ENCODE measurements around the gene ZCCHC14.

Gene ZCCHC14

DNA sequence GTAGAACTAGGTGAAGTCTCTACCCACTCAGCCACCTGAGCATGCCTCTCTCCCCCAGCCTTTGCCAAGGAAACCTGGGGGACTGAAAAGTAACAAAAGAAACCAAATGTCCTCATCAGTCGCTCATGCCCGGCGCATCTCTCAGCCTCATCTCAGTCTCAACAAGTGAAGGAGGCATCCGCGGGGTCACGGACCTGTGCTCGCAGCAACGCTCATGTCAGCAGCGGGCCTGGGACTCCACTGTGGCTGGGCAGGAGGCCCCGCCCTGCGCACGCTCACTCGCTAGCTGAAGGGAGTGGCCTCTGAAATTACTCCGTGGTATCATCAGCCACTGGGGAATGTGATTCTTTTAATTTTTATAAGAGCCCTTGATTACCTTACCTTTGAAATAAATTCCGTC lies 69.4 kb downstream of the ZCCHC14 start:
- no peak for DNase-seq

GRCh38 chr16:87422106-87422505 lies 70.7 kb downstream of the ZCCHC14 start:
- no peak for DNase-seq

- DNase-seq = no peak
Observed at GRCh38 chr16:87421003-87421912, 71.6 kb downstream of the ZCCHC14 start.

DNA sequence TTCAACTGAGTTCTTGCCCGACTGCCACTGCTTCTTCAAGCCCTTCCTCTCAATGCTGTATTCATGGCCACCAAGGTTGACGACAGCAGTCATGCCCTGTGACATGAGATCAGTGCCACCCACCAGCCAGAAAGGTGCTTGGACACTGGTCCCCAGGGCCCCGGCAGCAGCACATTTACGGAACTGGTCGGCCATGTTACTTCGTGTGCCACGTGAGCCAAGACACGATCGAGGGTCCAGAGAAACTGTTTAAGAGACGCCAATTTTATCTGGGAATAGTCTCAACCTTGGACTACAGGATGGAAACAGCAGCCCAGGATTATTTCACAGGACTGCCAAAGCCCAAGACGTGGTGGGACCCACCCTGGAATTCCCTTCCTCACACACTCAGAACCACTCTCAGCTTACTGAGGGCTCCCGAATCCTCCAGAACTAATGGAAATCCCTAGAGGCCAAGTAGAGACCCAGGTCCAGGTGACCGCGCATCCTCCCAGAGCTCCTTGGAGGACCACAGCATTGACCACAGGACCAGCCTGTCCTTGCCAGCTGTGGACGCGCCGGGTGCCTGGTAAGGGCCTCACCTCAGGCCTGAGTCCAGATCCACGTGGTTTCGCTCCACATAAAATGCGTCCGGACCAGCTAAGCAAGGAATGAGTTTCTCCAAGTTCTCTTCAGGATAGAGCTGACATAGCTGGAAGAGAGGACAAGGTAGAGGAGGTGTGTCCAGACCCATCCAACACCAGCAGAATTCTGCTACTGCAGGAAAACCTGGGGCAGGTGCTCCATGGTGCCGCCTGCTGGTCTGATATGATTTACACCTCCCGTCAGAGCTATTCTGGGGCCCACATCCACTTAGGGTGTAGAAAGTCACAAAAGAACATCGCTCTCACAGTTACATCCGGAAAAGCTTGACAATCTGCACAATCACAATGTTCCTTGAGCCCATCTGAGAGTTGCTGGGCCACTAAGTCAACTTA lies 72.5 kb downstream of the ZCCHC14 start:
- peak; percentile 21 for DNase-seq

- DNase-seq = no peak
Observed at GRCh38 chr16:87418644-87419043, 74.2 kb downstream of the ZCCHC14 start.

DNA sequence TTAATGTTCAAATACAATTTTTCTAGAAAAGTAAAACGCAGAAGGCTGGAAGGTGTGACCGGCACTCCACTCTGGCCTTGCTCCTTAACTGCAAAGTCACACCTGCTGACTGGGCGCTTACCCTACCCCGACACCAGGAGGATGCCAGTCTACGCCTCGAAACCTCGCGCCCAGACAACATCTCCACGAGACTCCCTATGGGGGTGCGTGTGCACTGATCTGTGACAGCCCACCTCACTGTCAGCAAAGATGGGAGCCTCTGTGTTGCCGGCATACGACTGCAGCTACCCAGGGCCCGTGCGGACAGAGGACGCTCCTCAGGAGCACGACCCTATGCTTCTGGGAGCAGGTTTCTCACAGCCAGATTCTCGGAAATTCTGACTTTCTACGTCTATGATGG lies 74.6 kb downstream of the ZCCHC14 start:
- DNase-seq = no peak

DNA sequence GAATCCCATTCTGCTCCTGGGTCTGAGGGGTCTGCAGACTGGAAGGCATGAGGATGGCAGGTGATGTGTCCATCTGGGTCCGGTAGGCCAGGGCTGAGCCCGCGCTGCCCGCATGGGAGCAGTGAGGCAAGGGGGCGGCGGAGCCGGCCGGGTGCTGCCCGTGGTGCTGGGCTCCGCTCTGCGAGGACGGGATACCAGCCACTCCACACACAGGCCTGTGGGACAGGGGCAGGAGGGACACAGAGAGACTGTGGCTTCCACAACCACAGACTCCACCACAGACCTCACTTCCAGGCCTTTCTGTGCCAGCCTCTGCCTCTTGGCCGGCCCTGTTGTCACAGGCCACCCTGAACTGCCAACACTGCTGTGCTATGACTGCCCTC lies 75.3 kb downstream of the ZCCHC14 start:
- no peak for DNase-seq

DNA sequence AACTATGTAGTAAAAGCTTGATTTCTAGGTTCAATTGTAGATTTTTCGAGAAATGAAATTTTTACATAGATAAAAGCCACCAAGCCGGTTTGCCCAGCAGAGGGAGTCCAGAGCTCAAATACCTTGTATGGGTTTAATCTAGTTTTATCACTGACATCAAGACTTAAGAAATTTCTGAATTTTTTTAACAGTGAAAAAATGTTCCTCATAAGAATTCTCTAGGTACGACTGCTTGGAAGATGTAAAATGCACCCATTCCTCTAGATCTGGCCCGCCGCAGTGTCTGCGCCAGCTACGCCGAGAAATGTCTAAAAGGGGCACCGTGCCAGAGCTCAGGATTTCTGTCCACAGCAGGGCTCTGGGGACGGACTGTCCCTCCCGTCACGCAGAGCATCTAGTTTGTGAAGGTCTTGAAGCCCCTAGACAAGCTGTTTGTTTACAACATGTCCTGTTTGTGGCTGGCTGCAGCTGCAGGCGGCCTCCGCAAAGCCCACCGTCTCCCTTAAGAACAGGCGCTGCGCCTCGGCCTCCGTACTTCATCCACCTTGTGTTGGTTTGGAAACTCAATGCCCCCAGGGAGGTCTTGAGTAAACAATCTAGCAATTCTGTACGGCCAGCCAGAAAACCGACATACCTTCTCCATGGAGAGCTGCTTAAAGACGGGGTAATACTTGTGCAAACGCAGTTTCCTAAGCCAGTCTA lies 75.8 kb downstream of the ZCCHC14 start:
- peak; percentile 33 for DNase-seq

DNA sequence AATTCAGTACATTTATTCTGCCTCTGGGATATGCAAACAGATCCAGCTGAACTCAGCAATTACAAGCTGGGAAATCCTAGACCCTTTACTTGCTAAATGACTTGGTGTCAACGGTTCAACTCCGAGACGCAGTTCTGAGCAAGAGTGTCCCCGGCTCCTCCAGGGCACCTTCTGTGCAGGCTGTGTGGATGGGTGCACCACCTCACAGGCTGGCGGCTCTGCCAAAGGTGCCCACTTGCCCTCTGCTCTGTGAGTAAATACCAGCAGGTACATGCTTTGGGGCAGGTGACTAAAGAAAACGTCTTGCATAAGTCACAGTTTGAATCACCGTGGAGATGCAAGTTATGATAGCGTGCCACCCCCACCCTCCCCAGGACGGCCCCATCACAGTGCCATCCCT lies 77.4 kb downstream of the ZCCHC14 start:
- DNase-seq = no peak

DNA sequence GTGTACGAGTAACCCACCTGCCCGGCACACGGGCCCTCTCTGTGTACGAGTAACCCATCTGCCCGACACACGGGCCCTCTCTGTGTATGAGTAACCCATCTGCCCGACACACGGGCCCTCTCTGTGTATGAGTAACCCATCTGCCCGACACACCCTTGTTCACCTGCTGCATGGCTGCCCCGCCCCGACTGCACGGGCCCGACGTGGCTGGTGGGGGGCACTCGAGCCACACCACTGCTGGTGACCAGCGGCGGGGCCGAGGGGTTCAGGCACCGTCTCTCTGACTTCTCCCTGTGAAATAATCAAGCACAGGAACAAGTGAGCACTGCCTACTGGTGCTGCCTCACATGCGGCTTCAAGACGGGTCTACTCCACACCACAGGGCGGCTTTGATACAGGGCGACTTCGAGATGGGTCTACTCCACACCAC lies 78.6 kb downstream of the ZCCHC14 start:
- DNase-seq = peak; percentile 64

- no peak for DNase-seq
Observed at GRCh38 chr16:87412996-87413421, 79.8 kb downstream of the ZCCHC14 start.

DNA sequence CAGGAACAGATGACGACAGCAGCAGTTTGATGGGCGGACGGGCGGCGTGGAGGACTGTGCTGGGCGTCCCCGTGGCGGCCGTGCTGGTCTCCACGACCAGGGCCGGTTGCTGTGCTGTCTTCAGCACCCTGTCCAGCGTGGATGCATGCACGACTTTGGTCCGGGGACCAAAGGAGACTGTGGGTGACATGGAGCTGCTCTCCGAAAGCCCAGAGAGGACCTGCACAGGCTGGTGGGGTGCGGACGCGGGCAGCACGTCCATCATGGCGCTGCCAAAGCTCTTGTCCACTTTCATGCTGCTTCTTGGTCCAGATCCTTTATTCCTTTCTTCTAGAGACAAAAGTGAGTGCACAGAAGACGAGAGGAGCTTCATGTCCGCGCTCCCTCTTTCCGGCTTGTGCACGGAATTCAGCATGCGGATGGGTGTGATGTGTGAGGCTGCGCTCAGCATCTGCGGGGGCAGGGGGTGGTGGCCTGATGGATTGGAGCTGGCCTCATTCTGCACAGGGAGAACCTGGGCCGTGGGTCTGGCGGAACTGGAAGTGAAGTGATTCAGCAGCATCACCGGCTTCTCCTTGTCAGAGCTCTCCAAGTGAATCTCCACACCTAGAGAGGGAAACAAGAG lies 80.3 kb downstream of the ZCCHC14 start:
- DNase-seq = no peak

DNA sequence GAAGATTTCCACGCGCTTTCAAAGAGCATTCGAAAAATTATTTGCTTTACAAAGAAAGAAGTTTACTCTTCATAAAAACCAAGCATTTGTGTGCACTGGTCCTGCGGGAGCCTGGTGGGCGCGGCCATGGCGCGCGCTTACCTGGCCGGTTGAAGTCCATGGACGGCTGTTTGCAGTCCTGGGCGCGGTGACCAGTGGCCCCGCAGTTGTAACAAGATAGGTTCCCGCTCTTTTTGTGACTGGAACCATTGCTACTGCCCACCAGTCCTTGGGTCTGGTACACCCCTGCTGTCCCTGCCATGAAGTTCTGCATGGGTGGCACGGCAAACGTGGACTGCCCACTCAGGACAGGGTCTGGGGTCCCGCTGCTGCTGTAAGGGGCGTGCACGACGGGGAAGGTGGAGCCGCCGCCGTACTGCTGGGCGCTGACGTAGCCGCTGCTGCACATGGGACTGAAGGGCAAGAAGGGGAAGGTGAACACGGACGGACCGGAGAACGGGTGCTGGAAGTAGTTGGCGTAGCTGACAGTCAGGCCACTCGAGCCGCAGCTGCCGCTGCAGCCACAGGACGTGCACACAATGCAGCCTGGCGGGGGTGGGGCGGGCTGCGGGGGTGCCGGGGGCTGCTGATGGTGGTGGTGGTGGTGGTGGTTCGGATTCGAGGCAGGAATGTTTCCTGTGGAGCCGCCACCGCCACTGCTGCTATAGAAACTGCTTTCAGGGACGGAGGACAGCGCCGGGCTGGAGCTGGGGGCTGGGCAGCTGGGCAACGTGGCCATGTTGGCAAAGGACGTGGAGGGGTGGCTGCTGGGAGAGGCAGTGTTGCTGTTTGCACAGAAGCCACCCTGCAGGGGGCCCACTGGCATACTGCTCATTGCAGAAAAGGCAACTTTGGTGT lies 81.2 kb downstream of the ZCCHC14 start:
- DNase-seq = no peak

DNA sequence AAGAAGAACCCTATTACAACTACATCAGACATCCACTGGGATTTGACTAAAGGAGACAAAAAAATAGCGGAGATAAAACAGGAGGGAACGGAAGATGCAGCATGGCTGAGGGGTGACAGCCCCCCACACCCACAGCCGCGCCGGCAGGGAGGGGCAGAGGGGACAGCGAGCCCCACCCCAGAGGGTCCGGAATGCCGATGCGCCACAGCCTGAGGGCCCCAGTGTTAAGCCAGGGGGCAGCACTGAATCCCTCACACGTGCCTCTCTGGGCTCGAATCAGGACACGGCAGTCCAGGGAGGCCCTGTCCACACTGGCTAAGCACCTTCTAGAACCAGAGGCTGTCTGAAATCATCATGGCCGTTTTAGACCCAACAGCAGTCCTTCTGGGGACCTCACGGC lies 81.9 kb downstream of the ZCCHC14 start:
- DNase-seq = no peak

DNA sequence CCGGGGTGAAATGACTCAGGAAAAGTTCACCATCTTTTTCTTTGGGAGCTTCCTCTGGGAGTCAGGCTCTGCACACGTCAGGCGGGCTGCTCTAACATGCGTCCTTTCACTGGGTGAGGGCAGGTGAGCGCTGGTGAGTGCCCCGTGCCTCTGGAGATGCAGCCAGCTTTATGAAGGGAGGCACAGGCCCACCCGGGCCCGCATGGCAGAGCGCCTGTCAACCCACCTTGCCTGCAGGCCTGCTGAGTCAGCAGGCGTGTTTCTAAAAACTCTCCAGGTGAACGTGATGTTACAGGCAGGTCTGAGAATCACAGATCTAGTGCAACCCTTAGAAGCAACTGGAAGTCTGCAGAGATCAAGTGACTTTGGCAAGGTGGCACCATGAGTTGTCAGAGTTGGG lies 82.3 kb downstream of the ZCCHC14 start:
- DNase-seq = no peak

DNA sequence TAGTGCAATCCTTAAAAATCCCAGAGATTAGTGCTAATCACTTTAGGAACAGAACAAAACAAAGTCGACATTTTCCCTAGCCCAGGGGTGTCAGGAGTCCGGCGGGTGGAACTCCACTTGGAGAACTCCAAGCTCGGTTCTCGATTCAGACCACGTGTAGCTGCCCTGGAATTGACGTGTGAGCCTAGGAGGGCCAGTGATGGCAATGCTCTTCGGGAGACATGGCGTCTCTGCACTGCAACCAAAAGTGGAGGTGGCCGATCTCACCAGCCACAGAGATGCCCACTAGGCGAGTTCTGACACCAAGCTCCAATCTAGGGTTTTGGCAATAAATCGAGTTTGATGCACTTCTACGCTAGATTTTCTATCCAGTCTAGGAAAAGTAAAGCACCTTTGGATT lies 83.0 kb downstream of the ZCCHC14 start:
- DNase-seq = no peak

GRCh38 chr16:87409153-87409552 lies 83.7 kb downstream of the ZCCHC14 start:
- no peak for DNase-seq

DNA sequence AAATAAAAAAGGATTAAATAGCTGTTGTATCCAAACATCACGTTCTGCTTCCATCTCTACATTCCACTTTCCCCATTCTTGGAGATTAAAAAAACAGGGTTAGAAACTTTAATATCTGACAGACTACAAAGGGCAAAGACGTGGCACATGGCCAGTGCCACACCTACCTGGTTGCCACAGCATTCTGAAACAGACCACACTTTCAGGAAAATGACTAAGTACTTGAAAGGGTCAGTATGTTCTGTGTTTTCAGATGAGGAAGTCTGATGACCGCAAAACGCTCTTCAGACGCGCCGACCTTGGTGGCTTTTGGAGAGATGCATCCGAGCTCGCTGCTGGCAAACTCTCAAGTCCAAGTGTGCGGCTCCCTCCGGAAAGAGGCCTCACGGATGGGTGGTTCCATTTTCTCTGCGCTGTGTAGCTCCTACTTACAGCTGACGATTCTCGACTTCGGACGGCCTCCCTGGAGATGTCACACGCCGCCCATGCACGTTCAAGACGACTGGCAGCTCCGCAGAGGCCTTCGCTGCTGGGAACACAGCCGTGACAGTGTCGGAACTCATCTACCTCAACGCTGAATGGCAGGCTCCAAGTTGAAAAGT lies 85.2 kb downstream of the ZCCHC14 start:
- DNase-seq = peak; percentile 20

- no peak for DNase-seq
Observed at GRCh38 chr16:87406495-87407088, 86.2 kb downstream of the ZCCHC14 start.

Data from activated CD4-positive, alpha-beta T cell treated with anti-CD3 and anti-CD28 coated beads, Interleukin-2, Interleukin-6, amounts not matched to agents 100 ng/mL and 50 ng/mL, durations not matched to agents 16 hours and 8 hours (primary cell).